ENCODE results near the gene ZNF518B.
"Not testable (repeated sequence)": the region's sequence is repeated elsewhere in the genome, so short reads cannot be mapped to it uniquely, and the experiment has no call there.

The ZNF518B gene

DNA sequence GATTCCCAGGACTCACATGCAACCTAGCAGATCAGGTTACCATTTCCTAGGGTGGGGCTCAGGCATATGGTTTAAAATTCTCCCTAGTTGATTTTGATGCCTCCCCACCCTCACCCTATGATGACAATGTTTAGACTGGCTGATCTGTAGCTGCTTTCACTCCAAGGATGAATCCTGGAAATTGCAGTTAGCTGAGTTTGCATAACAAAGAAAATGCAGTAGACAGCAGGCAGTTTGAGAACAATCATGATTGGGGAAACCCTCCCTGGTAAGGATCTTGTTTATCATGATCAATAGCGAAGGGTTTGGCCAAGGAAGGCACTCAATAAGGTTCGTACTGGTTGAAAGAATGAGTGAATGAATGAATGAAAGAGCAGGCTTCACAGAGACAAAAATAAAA is 2.1 kb downstream of the ZNF518B start:
- no peak for DNase-seq

- no peak for DNase-seq
Observed at GRCh38 chr4:10454726-10455125, 2.5 kb downstream of the ZNF518B start.

DNA sequence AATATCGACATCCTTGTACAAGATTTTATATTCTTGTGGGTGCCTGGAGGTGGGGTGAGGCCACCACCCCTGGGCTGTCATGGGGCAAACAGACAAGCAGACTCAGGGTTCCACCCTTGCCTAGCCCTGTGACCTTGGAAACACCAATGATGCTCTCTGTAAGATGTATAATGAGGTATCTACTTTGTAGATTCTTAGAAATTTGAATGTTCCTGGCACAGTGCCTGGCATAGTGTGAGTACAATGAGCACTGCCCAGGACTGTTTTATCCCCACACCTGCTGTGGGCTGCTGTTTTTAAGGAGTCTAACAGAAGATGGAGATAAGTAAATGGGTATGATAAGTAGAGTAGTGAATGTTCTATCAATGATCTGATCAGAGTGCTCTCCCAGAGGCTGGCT is 3.1 kb downstream of the ZNF518B start:
- no peak for DNase-seq

- no peak for DNase-seq
Observed at GRCh38 chr4:10448991-10449390, 8.2 kb downstream of the ZNF518B start.

- DNase-seq, result no peak
Observed at GRCh38 chr4:10442976-10443375, 14.2 kb downstream of the ZNF518B start.

DNA sequence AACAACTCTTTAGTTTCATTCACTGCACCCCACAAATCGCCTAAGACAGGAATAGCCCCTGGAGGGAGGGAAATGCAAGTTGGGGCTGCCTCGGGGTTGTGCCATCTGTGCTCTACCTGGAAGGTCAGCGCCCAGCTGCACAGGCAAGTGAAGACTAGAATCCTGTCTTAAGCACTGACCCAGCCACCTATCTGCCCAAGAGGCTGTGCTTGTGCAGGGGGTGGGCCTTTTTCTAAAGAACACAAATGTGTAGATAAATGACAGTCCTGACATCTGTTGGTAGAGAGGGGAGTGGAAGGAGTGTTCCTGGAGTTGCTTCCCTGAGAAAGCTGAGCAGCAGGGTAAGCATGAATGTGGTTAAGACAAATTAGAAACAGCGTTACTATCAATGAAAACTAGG is 15.7 kb downstream of the ZNF518B start:
- DNase-seq, result no peak

GRCh38 chr4:10438924-10439323 is 18.3 kb downstream of the ZNF518B start:
- no peak for DNase-seq

DNA sequence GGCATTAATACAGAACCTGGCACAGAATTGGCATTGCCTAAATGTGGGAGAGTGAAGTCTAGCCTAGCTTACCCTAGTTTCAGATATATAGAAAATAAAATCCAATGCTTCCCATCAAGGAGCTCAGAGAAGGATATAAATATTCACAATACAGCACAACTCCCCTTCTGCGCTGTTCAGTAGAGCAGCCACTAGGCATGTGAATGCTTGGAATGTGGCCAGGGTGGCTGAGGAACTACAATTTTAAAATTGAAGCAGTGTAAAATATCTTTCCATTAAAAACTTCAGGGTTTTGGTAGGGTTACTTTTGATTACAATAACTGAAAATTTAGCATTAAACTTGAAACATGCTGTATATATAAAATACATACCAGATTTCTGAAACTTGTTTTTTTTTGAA is 19.5 kb downstream of the ZNF518B start:
- no peak for DNase-seq

- not testable (repeated sequence) for DNase-seq
Observed at GRCh38 chr4:10427680-10428079, 29.5 kb downstream of the ZNF518B start.

DNA sequence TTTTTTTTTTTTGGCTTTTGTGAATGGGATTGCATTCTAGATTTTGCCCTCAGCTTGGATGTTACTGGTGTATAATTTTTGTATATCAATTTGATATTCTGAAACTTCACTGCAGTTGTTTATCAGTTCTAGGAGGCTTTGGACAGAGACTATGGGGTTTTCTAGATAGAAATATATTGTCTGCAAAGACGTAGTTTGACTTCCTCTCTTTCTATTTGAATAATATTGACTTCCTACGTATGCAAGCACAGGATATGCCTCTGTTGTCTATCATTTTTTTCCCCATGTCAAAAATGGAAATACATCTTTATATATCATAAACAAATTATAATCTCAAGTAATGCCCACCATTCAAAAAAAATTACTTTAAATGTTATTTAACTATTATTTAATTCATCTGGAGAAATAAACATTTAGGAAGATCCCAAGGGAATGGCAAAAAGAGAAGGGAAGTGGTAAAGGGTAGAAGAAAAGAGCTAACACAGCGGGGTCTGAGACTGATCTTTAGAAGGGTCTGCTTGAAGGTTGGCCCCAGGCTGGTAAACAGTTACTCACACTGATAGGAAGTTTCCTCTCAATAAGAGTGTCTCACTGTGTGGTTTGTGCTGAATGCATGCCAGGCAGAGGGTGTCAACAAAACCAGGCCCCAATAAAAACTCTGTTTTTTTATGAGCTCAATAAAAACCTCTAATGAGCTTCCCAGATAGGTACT is 35.7 kb downstream of the ZNF518B start:
- DNase-seq, result no peak

- DNase-seq, result no peak
Observed at GRCh38 chr4:10417740-10418139, 39.5 kb downstream of the ZNF518B start.

DNA sequence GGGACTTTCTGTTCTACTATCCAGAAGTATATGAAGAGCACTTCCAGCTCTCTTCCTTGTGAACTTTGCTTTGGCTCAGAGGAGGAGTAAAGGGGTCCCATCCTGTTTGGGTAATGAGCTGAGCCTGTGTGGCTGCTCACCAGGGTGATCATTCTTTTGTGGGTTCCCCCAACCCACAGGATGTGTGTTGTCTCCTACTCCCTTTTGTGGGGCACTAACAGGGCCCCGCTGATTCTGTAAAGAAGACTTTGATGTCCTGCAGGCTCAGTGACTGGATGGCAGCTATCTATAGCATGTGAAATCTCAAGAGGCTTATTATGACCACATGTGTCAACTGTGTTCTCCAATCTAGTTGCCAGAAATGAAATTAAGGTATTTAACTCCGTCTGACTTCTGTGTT is 40.8 kb downstream of the ZNF518B start:
- DNase-seq, result no peak

DNA sequence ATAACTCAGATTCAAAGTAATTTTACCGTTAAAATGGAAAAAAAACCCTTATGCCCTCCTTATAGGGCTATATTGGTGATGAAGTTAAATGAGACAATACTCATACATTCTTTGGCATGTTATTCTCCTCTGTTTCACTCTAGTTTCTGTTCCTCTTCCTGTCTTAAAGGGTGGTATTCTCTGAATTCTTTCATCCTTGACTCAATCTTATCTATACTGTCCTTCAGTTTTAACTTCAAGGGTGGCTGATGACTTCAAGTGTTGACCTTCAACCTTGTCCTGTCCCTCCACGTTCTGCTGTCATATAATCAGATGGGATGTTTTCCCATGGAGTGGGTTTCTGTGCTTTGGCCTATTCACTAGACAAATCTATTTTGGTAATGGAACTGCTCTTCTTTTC is 44.0 kb downstream of the ZNF518B start:
- no peak for DNase-seq

DNA sequence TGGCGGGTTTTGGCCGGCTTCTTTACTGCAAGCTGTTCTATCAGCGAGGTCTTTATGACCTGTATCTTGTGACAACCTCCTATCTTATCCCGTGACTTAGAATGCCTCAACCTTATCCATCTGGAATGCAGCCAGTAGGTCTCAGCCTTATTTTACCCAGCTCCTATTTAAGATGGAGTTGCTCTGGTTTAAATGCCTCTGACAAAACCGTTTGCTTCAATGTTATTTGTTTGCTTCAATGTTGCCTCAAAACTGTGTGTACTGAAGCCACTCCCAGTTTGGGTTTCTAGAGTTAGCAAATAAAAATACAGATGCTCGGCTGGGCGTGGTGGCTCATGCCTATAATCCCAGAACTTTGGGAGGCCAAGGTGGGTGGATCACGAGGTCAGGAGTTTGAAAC is 51.6 kb downstream of the ZNF518B start:
- no peak for DNase-seq

DNA sequence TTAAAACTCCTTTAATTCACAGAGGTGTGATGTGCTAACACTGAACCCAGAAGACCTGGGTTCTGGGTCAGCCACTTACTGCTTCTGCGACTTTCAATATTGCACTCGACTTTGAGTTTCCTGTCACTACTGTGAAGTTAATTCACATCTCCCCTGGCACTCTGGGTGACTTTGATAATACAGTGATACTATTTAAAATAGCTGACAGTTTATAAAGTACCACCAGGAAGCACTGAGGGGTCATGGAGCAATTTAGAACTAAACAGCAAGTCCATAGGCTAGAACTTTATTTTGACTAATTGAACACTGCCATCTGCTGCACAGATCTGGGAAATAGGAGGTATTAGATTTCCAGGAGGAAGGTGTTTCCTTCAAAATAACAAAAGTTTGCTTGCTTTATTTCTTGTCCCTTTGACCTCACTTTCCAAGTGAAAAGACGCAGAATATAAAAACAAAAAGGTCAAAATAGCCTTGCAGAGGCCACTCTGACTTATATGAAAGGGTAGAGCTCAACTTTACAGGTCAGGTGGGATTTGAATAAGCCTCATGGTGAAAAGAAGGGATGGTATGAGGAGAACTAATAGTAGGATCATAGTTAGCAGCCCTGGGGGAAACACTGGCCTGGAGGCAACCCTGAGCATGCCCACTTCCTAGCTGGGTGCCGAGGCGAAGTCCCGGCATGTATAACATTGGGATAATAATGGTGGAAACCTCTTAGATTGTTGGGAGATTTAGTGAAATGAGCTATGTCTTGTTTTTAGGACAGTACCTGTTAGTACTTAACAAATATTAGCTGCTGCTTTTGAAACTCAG is 53.4 kb downstream of the ZNF518B start:
- DNase-seq, result peak in 1 of 2 experiments; percentile 29

DNA sequence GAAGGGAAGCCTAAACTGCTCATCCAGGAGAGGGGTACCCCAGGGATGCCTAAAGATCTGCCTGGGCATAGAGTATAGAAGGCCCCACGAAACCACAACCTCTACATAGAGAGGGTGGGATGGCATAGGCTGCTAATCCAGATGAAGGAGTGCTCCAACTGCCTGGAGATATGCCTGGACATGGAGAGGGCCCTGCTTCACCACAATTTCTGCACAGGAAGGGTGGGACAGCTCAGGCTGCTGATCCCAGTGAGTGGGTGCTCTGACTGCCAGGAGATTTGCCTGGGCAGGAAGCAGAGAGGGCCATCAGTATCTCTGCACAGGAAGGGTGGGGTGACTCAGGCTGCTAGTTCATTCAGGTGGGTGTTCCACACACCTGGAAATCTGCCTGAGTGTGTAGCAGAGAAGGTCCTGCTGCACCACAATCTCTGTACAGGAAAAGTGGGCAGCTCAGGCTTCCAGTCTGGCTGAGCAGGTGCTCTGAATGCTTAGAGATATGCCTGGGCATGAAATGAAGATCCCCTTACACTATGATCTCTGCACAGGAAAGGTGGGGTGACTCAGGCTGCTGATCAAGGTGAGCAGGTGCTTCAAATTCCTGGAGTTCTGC is 61.1 kb downstream of the ZNF518B start:
- DNase-seq, result no peak

All from SW 1271 (cell line).